ENCODE data around the gene CCDC66.

Gene CCDC66

DNA sequence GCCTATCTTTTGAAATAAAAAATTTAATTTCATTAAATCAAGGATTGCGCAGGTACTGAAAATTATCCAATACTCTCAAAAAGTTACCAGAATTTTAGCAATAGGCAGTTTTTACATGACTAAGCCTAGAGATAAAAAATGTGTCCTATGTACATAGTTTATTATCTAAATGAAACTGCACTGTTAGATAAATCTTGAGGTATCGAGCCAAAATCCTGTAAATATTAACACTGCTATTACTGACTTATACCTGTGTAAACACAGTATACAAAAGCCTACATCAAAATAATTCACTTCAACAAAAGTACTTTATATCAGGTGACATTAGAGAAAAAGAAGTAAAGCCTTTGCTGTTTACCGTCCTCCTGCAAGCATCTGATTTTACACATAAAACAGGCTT, 65.4 kb downstream of the CCDC66 start:
- no peak for DNase-seq (ENCODE audit: low read depth)

DNA sequence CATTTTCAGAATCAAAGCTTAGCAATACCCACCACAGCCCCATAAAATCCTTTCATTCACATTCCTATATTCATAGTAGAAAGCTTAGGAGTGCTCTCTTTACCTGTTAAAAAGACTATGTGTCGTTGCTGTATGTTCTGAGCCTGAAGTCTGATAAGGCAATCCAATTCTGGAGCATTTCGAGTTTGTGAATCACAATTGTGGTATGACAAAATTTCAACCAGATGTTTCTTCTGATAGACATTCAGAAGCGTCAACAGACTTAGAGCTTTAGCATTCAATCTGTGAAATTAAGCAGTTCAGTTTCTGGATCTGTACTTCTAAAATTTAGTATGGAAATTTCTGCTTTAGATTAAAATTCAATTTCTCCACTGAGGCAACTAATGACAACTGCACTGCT, 67.8 kb downstream of the CCDC66 start:
- no peak for DNase-seq (ENCODE audit: low read depth)

DNA sequence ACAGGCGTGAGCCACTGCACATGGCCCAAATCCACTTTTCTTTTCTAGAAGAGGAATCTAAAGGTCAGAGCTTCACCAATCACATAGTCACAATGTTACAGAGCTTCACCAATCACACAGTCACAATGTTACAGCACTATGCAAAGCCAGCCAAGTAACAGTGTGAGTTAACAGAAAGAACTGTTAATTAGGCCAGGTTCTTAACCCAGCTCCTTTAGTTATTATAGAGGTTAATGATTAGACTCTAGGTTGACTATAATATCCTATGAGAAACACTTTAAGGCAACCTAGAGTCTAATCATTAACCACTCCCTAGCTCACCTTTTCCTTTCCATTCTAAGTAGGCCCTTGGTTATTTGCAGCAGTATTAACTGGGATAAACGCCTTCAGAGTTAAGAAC, 72.1 kb downstream of the CCDC66 start:
- no peak for DNase-seq (ENCODE audit: low read depth)

DNA sequence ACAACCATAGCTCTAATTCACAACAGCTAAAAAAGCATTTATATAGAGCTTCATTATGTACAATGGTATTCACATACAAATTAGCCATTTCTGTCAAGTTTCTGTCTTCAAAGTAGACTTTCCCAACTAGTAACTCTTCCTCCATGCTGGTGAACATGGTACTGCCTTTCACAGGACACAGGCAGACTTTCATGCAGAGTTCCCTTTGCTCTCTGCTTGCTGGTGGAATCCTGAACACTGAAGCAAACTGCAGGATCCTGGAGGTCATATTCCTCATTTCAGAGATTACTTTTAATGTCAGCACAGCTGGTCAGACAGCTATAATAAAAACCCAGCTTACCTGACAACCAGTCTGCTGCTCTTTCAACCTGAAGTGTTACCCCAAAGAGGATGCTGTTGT, 72.5 kb downstream of the CCDC66 start:
- DNase-seq (ENCODE audit: low read depth) = no peak

DNA sequence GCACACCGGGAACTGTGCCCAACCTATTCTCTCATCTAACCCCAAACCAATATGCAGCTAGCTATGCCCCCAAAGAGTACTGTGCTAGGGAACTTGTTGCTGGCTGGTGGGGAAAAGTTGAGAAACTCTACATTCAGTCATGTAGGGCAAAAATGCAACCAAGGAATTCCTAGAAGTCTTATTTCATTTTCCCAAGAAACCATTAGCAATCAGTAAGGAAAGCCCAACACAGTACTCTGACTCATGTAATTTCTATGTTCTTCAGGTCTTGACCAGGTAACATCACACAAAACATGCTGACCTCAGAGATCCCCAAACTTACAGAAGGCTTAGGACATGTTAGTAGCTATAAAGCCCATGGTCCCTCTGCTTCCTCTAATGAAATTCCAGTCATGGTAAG, 74.0 kb downstream of the CCDC66 start:
- DNase-seq (ENCODE audit: low read depth) = no peak

DNA sequence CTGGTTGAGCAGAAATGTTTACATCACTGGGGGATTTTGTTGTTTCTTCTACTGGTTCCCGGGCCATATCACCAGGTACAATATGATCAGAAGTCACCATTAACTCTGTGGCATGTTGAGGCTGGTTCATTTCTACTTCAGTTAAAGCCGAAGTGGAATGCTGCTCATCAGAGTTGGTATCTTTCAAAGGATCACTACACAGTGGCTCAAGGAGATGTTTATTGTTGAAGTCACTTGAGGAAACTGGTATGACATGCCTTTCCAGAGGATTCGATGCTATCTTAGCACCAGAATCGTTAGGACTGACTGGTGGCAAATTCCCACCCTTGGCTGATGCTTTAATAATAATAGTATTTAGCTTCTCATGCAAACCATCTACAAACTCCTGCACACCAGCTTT, 76.2 kb downstream of the CCDC66 start:
- DNase-seq (ENCODE audit: low read depth) = no peak

DNA sequence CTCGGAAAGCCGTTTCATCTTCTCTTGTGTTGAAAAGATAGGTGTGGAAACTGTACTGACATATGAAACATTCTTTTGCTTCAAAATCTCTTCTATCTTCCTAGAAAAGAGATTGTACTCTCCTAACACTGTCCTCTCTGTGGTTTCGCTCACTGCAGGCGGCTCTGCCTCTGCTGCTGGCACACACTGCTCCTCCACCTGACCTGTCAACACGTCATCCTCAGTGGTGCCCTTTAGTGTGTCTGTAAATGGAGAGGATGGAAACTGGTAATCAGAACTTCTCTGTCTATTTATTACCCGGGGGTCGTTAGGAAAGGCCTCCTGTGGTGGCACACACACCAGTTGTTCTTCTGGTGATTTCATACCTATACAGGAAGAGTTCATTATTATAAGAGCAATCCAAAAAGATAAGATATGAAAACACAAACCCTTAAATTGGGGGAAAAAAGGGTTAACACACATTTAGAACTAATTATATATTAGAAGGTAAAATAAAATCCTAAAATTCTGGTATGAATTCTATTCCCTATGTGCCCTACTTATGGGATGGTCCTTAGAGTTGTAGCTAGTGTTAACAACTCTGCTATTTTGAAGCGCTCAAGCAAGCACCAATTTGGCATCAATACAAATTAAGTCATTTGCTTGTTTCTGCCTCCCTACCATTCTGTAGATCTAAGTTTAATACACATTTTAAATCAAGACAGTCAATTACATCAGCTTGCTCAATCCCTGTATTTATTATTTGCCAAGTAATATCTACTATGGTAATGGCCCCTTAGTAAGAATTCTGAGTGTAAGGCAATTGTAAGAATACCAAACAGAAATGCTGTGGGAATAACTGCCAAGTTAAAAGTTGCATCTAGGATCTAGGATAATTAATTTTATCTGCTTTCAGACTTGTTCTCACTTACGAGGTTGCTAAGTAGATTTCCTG, 76.9 kb downstream of the CCDC66 start:
- DNase-seq (ENCODE audit: low read depth) = no peak

DNA sequence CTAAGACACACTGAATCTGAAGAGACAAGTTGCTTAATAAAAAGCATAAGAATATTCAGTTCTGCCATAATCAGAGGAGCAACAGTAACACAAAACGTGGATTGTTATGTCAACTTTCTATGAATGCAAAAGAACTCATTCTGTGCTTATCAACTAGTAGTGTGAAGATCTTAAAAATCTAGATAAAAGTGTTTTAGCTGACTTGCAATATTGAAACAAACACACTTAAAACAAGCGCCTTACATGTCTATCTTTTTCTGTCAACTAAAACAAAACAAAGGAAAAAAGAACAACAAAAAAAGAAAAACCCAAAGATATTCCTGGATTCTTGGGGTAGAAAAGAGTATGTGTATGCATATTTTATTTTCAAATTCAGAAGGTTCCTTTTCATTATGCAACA, 88.4 kb downstream of the CCDC66 start:
- DNase-seq (ENCODE audit: low read depth) = no peak

DNA sequence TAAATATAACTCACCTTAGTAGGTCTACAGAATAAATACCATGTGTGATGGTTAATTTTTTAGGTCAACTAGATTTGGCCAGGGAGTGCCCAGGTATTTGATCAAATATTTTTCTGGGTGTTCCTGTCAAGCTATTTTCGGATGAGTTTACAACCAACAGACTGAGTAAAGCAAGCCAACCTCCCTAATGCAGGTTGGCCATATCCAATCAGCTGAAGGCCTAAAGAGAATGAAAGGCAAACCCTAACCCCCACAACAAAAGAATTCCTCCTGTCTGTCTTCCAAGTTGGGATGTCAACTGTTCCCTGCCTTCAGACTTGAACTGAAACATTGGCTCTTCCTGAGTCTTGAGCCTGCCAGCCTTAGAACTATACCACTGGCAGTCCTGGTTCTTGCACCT, 97.5 kb downstream of the CCDC66 start:
- DNase-seq (ENCODE audit: low read depth) = no peak

DNA sequence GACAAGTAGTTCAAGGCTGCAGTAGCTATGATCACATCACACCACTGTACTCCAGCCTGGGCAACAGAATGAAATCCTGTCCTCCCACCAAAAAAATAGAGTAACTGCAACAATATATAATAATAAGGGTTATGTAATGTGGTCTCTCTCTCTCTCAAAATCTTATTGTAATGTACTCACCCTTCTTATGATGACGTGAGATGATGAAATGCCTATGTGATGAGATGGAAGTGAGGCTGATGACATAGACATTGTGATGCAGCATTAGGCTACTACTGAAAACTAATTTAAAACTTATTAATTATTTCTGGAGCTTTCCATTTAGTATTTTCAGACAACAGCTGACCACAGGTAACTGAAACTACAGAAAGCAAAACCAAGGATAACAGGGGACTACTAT, 98.7 kb downstream of the CCDC66 start:
- DNase-seq (ENCODE audit: low read depth) = no peak

DNA sequence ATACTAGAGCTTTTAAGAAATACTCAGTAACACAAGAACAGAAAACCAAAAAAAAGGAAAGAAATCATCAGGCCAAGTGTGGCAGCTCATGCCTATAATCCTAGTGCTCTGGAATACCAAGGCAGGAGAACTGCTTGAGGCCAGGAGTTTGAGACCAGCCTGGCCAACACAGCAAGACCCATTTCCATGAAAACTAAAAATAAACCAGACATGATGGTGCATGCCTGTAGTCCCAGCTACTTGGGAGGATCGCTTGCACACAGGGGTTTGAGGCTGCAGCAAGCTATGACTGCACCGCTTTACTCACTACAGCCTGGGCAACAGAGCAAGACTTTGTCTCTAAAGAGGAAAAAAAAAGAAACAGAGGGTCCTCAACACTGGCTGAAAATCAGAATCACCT, 107.8 kb downstream of the CCDC66 start:
- DNase-seq (ENCODE audit: low read depth) = no peak

DNA sequence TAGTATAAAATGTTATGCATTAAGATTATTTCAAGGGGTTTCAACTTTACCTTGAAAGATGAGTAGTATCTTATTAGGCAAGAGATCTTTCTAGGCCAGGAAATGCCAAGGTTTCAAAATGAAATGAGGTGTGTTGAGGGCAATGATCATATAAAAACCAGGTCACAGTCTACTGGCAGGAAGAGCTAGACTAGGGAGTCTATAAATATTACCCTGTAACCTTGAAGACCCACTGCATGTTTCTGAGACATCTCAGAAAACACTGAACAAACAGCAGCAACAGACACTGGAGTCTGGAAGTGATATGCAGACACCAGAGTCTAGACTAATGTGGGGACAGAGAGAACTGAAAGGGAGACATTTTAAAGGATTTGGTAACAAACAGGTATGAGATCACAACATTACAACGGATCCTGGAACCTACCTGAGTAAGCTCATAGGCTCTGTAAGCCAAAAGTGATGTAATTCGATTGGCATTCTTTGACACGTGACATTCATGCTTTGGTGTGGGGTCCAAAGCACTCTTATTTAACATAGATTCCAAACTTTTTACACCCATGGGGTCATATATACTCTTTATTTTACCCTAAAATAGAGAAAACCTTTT, 111.1 kb downstream of the CCDC66 start:
- DNase-seq (ENCODE audit: low read depth) = no peak

Measured in stimulated activated CD8-positive, alpha-beta memory T cell treated with anti-CD3 and anti-CD28 coated beads, Interleukin-7, amount 100 ng/mL, for 24 hours (primary cell).